Nephron (organoid): ENCODE results near the gene ZNF33A.

Source experiments
- H3K27ac Mint-ChIP-seq, 3 experiments: 2 replicates each; pipeline ENCODE4 v1.8.0; 2020; ENCODE audit warnings: mixed read lengths in 3 of 3, mild to moderate bottlenecking in 2 of 3, moderate library complexity in 1 of 3
- H3K27me3 Mint-ChIP-seq: 2 replicates; pipeline ENCODE4 v1.8.0; 2021; ENCODE audit warnings: low read depth, mild to moderate bottlenecking, moderate library complexity, mixed read lengths
- H3K36me3 Mint-ChIP-seq: 2 replicates; pipeline ENCODE4 v1.8.0; 2020; ENCODE audit warnings: low read depth, mixed read lengths
- H3K4me1 Mint-ChIP-seq: 2 replicates; pipeline ENCODE4 v1.8.0; 2020; ENCODE audit warnings: mixed read lengths
- H3K4me3 Mint-ChIP-seq, 3 experiments: 2 replicates each; pipeline ENCODE4 v1.8.0; 2020; ENCODE audit warnings: mild to moderate bottlenecking in 3 of 3, mixed read lengths in 3 of 3, moderate library complexity in 2 of 3
- H3K9me3 Mint-ChIP-seq: 2 replicates; pipeline ENCODE4 v1.8.0; 2020; ENCODE audit warnings: mixed read lengths
- TF ChIP-seq, protein P1 (sequence below), 3 experiments: fragments of 200-600 bp; sonication (generic); IDR thresholded peaks; one replicate each; pipeline ENCODE4 v1.5.0; 2021; ENCODE audit warnings: antibody characterized with exemption in 3 of 3; ENCODE audit not compliant: unreplicated experiment in 3 of 3

ZNF33A gene

GRCh38 chr10:38032886-38033285 lies 22.4 kb downstream of the ZNF33A start:
- H3K4me1 Mint-ChIP-seq = no peaks in the 10 kb centered on the region
- no peak overlapping the region for H3K27ac Mint-ChIP-seq
- peaks cover 96% of the 10 kb centered on the region for H3K36me3 Mint-ChIP-seq
- H3K4me3 Mint-ChIP-seq = no peak overlapping the region
- TF ChIP-seq, protein P1, sequence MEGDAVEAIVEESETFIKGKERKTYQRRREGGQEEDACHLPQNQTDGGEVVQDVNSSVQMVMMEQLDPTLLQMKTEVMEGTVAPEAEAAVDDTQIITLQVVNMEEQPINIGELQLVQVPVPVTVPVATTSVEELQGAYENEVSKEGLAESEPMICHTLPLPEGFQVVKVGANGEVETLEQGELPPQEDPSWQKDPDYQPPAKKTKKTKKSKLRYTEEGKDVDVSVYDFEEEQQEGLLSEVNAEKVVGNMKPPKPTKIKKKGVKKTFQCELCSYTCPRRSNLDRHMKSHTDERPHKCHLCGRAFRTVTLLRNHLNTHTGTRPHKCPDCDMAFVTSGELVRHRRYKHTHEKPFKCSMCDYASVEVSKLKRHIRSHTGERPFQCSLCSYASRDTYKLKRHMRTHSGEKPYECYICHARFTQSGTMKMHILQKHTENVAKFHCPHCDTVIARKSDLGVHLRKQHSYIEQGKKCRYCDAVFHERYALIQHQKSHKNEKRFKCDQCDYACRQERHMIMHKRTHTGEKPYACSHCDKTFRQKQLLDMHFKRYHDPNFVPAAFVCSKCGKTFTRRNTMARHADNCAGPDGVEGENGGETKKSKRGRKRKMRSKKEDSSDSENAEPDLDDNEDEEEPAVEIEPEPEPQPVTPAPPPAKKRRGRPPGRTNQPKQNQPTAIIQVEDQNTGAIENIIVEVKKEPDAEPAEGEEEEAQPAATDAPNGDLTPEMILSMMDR (IDR thresholded peaks at IDR 0.05; ENCODE audit: unreplicated experiment in 3 of 3) = no peak
- no peaks in the 10 kb centered on the region for H3K27me3 Mint-ChIP-seq
- H3K9me3 Mint-ChIP-seq = peaks cover 14% of the 10 kb centered on the region

DNA sequence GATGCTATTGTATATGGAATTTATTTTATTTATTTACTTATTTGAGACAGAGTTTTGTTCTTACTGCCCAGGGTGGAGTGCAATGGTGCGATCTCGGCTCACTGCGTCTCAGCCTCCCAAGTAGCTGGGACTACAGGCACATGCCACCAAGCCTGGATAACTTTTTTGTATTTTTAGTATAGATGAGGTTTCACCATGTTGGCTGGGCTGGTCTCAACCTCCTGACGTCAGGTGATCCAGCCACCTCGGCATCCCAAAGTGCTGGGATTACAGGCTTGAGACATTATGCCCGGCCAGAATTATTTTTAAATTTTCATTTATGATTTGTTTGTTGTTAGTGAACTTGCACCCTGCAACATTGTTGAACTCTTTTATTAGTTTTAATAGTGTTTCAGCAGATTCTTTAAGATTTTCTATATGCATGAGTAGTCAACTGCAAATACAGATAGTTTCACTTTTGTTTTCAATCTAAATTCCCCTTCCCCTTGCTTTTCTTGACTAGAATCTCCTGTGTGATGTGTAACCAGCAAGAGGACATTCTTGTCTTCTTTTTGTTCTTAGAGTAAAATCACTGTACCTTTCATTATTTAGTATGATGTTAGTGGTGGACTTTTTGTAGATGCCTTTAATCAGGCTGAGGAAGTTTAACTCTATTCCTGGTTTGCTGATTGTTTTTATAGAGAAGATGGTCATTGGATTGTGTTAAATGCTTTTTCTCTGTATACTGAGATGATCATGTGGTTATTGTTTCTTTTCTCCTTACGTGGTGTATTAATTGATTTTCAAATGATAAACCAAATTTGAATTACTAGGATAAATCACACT lies 27.8 kb downstream of the ZNF33A start:
- H3K4me1 Mint-ChIP-seq = no peaks in the 10 kb centered on the region
- peaks cover 21% of the 10 kb centered on the region for H3K9me3 Mint-ChIP-seq
- H3K27ac Mint-ChIP-seq = peak overlapping the region in 1 of 3 experiments; percentile 4
- peaks cover 97% of the 10 kb centered on the region for H3K36me3 Mint-ChIP-seq
- no peaks in the 10 kb centered on the region for H3K27me3 Mint-ChIP-seq
- TF ChIP-seq, protein P1 (IDR thresholded peaks at IDR 0.05; ENCODE audit: unreplicated experiment in 3 of 3) = no peak
- H3K4me3 Mint-ChIP-seq = no peak overlapping the region

GRCh38 chr10:38038932-38039245 lies 28.4 kb downstream of the ZNF33A start:
- H3K9me3 Mint-ChIP-seq = peaks cover 26% of the 10 kb centered on the region
- no peaks in the 10 kb centered on the region for H3K4me1 Mint-ChIP-seq
- no peak overlapping the region for H3K4me3 Mint-ChIP-seq
- H3K27ac Mint-ChIP-seq = no peak overlapping the region
- peaks cover 97% of the 10 kb centered on the region for H3K36me3 Mint-ChIP-seq
- H3K27me3 Mint-ChIP-seq = no peaks in the 10 kb centered on the region
- TF ChIP-seq, protein P1 (IDR thresholded peaks at IDR 0.05; ENCODE audit: unreplicated experiment in 3 of 3) = no peak

- Mint-ChIP-seq H3K27me3 (no peaks in the 10 kb centered on the region), H3K9me3 (peaks cover 45% of the 10 kb centered on the region), H3K4me3 (no peak overlapping the region), H3K36me3 (peaks cover 97% of the 10 kb centered on the region), H3K4me1 (no peaks in the 10 kb centered on the region), H3K27ac (no peak overlapping the region)
- TF ChIP-seq, protein P1 (IDR thresholded peaks at IDR 0.05; ENCODE audit: unreplicated experiment in 3 of 3) = no peak
These were observed 33.0 kb downstream of the ZNF33A start for GRCh38 chr10:38043516-38043915.

DNA sequence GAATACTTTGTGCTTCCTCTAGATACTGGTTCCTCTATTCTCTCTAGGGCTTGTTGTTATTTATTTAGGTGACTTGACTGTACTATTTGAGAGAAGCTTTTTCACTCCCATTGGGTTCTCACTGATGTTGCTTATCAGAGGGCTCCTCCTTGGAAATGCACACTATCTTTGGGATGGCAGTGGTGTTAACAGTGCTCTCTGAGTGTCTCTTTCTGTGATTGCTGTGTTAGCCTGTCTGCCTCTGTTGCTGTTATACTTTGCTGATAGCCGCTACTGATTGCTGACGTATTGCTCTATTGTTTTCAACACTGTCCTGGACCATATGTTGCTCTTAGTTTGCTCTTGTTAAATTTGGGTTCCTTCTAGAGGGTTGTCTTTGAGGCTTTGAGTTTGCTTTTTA lies 34.7 kb downstream of the ZNF33A start:
- Mint-ChIP-seq H3K27me3 (no peaks in the 10 kb centered on the region), H3K4me3 (no peak overlapping the region), H3K4me1 (no peaks in the 10 kb centered on the region), H3K27ac (no peak overlapping the region), H3K9me3 (peaks cover 51% of the 10 kb centered on the region), H3K36me3 (peaks cover 98% of the 10 kb centered on the region)
- TF ChIP-seq, protein P1 (IDR thresholded peaks at IDR 0.05; ENCODE audit: unreplicated experiment in 3 of 3) = no peak

DNA sequence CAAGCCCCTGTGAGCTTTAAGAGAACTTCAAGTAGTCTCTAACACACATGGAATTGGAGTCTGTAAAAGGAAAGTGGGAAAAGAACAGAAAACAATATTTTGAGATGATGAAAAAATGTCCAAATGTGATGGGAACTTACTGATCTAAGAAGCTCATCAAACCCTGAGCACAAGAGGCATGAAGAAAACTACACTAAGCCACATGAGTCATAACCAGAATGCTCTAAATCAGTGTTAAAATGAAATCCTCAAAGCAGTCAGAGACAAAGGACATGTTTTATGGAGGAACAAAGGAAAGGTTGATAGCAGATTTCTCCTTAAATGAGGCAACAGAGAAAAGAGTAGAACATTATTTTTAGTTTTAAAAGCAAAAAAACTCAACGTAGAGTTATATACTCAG lies 37.2 kb downstream of the ZNF33A start:
- H3K27me3 Mint-ChIP-seq = no peaks in the 10 kb centered on the region
- peaks cover 94% of the 10 kb centered on the region for H3K36me3 Mint-ChIP-seq
- TF ChIP-seq, protein P1 (IDR thresholded peaks at IDR 0.05; ENCODE audit: unreplicated experiment in 3 of 3) = no peak
- no peak overlapping the region for H3K4me3 Mint-ChIP-seq
- no peaks in the 10 kb centered on the region for H3K4me1 Mint-ChIP-seq
- peaks cover 56% of the 10 kb centered on the region for H3K9me3 Mint-ChIP-seq
- H3K27ac Mint-ChIP-seq = no peak overlapping the region
